Fibroblast of villous mesenchyme (primary cell): ENCODE data around the gene CTF1. TPM values are rescaled to one million over a fixed set of nuclear protein-coding genes. Genes with fewer than 3 reads are reported as not detected.

Experiments used
- small RNA-seq: library from RNA; depleted of rRNA; stranded (forward); fragments of <200 nt; gene quantifications from one replicate; pipeline ENCODE3, GENCODE V24; 2012
- total RNA-seq: library from RNA; depleted of rRNA; stranded (reverse); fragments of >200 nt; gene quantifications from 2 replicates; pipeline ENCODE4 v1.2.3, GENCODE V29; 2012

CTF1 gene
- total RNA-seq, 1 donor = 3.5 TPM

Small RNAs within 50 kb of the gene (small RNA-seq; reads per million reads assigned to genes)
- gene AC135048.1 (not detected), gene MIR4519 (not detected), gene MIR762 (not detected)

Other genes with a start within 250 kb of the CTF1 start
- 5.2 and 5.6 TPM in 2 replicates for gene PRR14, start 245.7 kb upstream of the CTF1 start, total RNA-seq
- gene FBRS, start 238.2 kb upstream of the CTF1 start, total RNA-seq = 30.2 and 30.3 TPM in 2 replicates
- 15.1 and 16.8 TPM in 2 replicates for gene SRCAP, start 197.4 kb upstream of the CTF1 start, total RNA-seq
- 22.2 and 26.3 TPM in 2 replicates for gene PHKG2, start 148.2 kb upstream of the CTF1 start, total RNA-seq
- 1.3 and 3.2 TPM in 2 replicates for gene CFAP119, start 134.6 kb upstream of the CTF1 start, total RNA-seq
- gene RNF40, start 134.3 kb upstream of the CTF1 start, total RNA-seq = 68.9 and 88.9 TPM in 2 replicates
- gene ZNF629, start 109.4 kb upstream of the CTF1 start, total RNA-seq = 19.4 and 21.6 TPM in 2 replicates
- 35.0 and 51.2 TPM in 2 replicates for gene BCL7C, start 2.5 kb upstream of the CTF1 start, total RNA-seq
- gene FBXL19, start 27.0 kb downstream of the CTF1 start, total RNA-seq = 26.8 and 29.3 TPM in 2 replicates
- gene ORAI3, start 52.5 kb downstream of the CTF1 start, total RNA-seq = 43.6 and 45.7 TPM in 2 replicates
- 3.5 and 8.1 TPM in 2 replicates for gene SETD1A, start 61.1 kb downstream of the CTF1 start, total RNA-seq
- gene HSD3B7, start 88.6 kb downstream of the CTF1 start, total RNA-seq = 24.8 and 26.8 TPM in 2 replicates
- gene STX1B, start 114.0 kb downstream of the CTF1 start, total RNA-seq = 2.2 and 2.6 TPM in 2 replicates
- 15.5 and 24.2 TPM in 2 replicates for gene STX4, start 136.9 kb downstream of the CTF1 start, total RNA-seq
- gene ZNF668, start 177.6 kb downstream of the CTF1 start, total RNA-seq = 16.0 and 27.1 TPM in 2 replicates
- 13.4 and 15.8 TPM in 2 replicates for gene ZNF646, start 177.8 kb downstream of the CTF1 start, total RNA-seq
- gene PRSS53, start 192.3 kb downstream of the CTF1 start, total RNA-seq = 1.7 and 1.9 TPM in 2 replicates
- gene VKORC1, start 198.2 kb downstream of the CTF1 start, total RNA-seq = 68.2 and 76.0 TPM in 2 replicates
- 28.1 and 34.1 TPM in 2 replicates for gene BCKDK, start 211.8 kb downstream of the CTF1 start, total RNA-seq
- 23.8 and 24.6 TPM in 2 replicates for gene KAT8, start 221.1 kb downstream of the CTF1 start, total RNA-seq
- gene PRSS8, start 239.1 kb downstream of the CTF1 start, total RNA-seq = under 0.01 TPM in 1 of 2 replicates, not detected in the other